ENCODE results near the gene GABBR1. TPM values are rescaled to one million over a fixed set of nuclear protein-coding genes. Genes with fewer than 3 reads are reported as not detected.
"Not testable (repeated sequence)": the region's sequence is repeated elsewhere in the genome, so short reads cannot be mapped to it uniquely, and the experiment has no call there.

GABBR1 gene
- total and polyA plus RNA-seq, 3 donors from 2014 or later = 16.8 to 29.9 (median 26.2) TPM

DNA sequence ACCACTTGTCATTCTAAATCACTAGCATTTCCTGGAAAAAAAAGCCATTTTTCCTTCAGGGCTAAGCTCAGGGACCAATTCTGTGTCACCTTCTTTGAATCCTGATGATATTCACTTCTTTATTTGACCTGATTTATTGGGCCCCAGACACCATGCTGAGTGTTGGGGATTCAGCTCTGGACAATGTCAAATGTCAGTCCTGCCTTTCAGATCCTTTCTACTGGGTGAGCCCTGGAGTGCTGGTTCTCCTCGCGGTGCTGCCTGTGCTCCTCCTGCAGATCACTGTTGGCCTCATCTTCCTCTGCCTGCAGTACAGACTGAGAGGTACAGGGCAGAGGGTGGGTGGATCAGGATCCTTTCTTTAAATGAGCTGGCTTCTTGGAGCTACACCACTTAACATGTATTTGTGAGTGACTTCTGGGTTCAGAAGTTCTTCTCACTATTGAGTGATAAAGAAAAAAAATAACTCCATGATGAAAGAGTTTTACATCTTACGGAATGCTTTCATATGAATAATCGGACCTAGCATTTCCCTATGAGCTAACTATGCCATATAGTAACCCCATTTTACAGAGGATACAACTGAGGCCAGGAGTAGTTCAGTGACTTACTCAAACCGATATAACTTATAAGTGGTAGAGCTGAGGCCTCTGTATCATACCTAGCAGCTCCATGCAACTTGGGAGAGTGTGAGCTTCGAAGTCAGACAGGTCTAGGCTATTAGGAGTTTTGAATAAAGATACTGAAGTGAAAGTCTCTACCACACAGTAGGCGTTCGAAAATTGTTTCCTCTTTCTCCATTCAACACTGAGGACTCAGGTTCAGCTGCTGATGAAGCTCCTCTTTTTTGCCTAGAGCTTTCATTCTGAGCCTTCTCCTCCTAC lies 33.2 kb upstream of the GABBR1 start:
- WGBS, 2 donors = 80 to 82% methylated on average over 8 of the region's 8 CpGs
- Histone ChIP-seq H3K9me3 (no peaks in the 10 kb centered on the region), H3K4me1 (no peaks in the 10 kb centered on the region), H3K36me3 (ENCODE audit: low read depth, missing control alignments) (no peaks in the 10 kb centered on the region), H3K27me3 (no peaks in the 10 kb centered on the region), H3K27ac (no peak overlapping the region), H3K4me3 (no peak overlapping the region)
- no peak for DNase-seq
- intact Hi-C loops (cut with DNase I; ENCODE audit: low total_unique reads) = no loop called here
- TF ChIP-seq POLR2A (IDR thresholded peaks at IDR 0.05) = no peak
- TF ChIP-seq, protein P1, sequence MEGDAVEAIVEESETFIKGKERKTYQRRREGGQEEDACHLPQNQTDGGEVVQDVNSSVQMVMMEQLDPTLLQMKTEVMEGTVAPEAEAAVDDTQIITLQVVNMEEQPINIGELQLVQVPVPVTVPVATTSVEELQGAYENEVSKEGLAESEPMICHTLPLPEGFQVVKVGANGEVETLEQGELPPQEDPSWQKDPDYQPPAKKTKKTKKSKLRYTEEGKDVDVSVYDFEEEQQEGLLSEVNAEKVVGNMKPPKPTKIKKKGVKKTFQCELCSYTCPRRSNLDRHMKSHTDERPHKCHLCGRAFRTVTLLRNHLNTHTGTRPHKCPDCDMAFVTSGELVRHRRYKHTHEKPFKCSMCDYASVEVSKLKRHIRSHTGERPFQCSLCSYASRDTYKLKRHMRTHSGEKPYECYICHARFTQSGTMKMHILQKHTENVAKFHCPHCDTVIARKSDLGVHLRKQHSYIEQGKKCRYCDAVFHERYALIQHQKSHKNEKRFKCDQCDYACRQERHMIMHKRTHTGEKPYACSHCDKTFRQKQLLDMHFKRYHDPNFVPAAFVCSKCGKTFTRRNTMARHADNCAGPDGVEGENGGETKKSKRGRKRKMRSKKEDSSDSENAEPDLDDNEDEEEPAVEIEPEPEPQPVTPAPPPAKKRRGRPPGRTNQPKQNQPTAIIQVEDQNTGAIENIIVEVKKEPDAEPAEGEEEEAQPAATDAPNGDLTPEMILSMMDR (IDR thresholded peaks at IDR 0.05) = no peak

DNA sequence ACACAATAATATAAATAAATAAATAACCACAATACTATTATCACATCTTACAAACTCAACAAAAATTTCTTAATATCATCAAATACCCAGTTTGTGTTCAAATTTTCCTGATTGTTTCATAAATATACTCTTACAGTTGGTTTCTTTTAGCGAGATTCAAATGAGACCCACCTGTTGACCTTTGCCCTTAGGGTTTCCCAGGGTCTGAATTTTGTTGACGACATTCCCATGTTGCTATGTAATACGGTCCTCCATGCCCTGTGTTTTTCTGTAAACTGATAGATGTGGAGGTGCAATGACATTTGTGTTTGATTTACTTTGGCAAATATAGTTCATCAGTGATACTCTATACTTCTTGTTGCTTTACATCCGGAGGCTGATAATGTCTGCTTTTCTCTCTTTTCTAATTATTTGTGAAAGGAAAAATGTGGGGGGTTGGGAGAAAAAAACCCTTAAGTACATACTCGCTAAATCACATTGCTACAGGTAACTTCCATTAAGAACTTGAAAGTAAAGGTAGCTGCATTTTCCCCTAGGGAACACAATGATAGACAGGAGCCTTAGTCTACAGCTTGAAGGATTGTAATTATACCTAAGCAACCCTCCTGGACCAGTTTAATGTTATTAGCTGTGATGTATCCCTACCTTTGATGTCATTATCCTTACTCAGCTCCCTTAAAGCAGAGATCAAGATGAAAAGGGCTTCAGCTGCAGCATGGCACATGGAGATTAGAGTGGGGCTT lies 30.5 kb upstream of the GABBR1 start:
- no peaks in the 10 kb centered on the region for H3K9me3 ChIP-seq
- no peaks in the 10 kb centered on the region for H3K27me3 ChIP-seq
- TF ChIP-seq POLR2A (IDR thresholded peaks at IDR 0.05) = no peak
- TF ChIP-seq, protein P1 (IDR thresholded peaks at IDR 0.05) = no peak
- no peak for DNase-seq
- intact Hi-C loops (cut with DNase I; ENCODE audit: low total_unique reads) = no loop called here
- no peaks in the 10 kb centered on the region for H3K36me3 ChIP-seq (ENCODE audit: low read depth, missing control alignments)
- H3K4me1 ChIP-seq = no peaks in the 10 kb centered on the region
- WGBS, 2 donors = 69 to 79% methylated on average over 5 of the region's 5 CpGs
- no peak overlapping the region for H3K27ac ChIP-seq
- no peak overlapping the region for H3K4me3 ChIP-seq

DNA sequence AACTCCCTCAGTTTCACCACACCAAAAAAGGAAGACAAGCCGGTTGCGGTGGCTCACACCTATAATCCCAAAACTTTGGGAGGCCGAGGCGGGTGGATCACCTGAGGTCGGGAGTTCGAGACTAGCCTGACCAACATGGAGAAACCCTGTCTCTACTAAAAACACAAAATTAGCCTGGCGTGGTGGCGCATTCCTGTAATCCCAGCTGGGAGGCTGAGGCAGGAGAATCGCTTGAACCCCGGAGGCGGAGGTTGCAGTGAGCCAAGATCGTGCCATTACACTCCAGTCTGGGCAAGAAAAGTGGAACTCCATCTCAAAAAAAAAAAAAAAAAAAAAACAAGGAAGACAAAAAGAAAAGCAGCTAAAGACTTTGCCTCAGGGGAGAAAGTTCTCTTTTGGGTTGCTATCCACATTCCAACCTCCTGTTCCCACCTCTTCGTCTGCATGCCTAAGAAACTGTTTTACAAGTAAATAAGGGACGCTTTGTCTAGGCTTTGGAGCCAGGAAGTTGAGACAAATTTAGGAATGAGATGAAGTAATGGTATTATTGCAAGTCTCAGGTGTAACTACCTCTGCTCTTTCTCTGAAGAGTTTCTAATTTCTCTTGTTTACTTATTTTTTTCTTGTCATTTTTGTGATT lies 28.6 kb upstream of the GABBR1 start:
- H3K4me1 ChIP-seq; DNase-seq; H3K9me3 ChIP-seq; intact Hi-C loops (cut with DNase I; ENCODE audit: low total_unique reads); H3K4me3 ChIP-seq; H3K36me3 ChIP-seq (ENCODE audit: low read depth, missing control alignments); H3K27me3 ChIP-seq; H3K27ac ChIP-seq: not testable (repeated sequence)
- 58 to 62% methylated on average over 14 of the region's 14 CpGs for WGBS, 2 donors

DNA sequence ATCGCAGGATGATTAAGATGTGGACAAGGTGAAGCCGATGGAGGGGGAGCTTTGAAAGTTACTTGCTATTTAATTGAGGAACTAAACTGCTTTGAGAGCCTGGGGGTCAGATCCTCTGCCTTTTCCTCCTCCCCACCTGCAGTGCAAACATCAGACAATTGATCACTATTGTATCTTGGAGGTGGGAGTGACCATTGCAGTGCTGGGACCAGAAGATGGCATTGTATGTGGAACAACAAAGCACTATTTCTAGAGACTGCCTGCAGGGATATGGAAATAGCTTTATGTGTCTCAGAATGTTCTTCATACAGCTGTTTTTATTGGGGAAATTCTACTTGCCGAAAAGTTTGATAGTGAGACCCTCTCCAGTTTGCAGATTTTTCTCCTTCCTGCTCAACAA lies 28.1 kb upstream of the GABBR1 start:
- H3K36me3 ChIP-seq (ENCODE audit: low read depth, missing control alignments) = no peaks in the 10 kb centered on the region
- TF ChIP-seq, protein P1 (IDR thresholded peaks at IDR 0.05) = no peak
- no peak for TF ChIP-seq POLR2A (IDR thresholded peaks at IDR 0.05)
- intact Hi-C loops (cut with DNase I; ENCODE audit: low total_unique reads) = no loop called here
- no peak overlapping the region for H3K27ac ChIP-seq
- no peaks in the 10 kb centered on the region for H3K9me3 ChIP-seq
- DNase-seq = no peak
- WGBS, 2 donors = 64 to 65% methylated on average over 3 of the region's 3 CpGs
- no peaks in the 10 kb centered on the region for H3K27me3 ChIP-seq
- H3K4me3 ChIP-seq = no peak overlapping the region
- H3K4me1 ChIP-seq = no peaks in the 10 kb centered on the region

DNA sequence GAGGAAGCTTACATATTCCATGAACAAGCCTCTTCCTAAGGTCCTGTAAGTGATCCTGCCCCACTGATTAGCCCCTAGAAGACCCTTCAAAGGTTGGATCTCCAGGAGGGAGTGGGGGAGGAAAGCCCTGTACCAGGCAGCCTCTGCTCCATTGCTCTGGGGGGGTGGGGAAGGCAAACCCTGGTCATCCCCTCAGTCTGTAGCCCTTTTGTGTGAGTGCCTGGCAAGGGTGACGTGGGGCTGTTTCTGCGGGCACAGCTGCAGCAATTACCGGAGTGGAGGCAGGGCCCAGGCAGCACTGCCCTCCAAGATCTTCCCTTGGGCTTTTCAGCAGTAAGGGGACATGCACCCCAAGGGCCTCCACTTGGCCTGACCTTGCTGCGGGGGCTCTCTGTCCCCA lies 23.8 kb upstream of the GABBR1 start, which contains the start of gene MOG:
TSS of gene MOG (plus strand) at position 295 of the 400 bp plus-strand sequence. CDS start 118 bp downstream, outside the sequence.
- no peak within 1 kb of the TSS for H3K27ac ChIP-seq
- no peaks in the 10 kb centered on the region for H3K27me3 ChIP-seq
- no peak for DNase-seq
- intact Hi-C loops (cut with DNase I; ENCODE audit: low total_unique reads) = no loop called here
- H3K36me3 ChIP-seq (ENCODE audit: low read depth, missing control alignments) = no peaks in the 10 kb centered on the region
- H3K9me3 ChIP-seq = no peaks in the 10 kb centered on the region
- 72 to 90% methylated on average over 2 to 4 of the region's 4 CpGs for WGBS, 2 donors
- TF ChIP-seq, protein P1 (IDR thresholded peaks at IDR 0.05) = no peak
- no peak for TF ChIP-seq POLR2A (IDR thresholded peaks at IDR 0.05)
- no peaks in the 10 kb centered on the region for H3K4me1 ChIP-seq
- no peak within 1 kb of the TSS for H3K4me3 ChIP-seq
